BE2C (cell line): ENCODE data around the gene KIF18B.

Experiments used
- DNase-seq: peaks from one replicate; pipeline ENCODE4 v3.0.0-alpha.2; 2020
- H3K27me3 ChIP-seq: fragments of 250-450 bp; sonication (Bioruptor Pico); 2 replicates; pipeline ENCODE4 v1.5.1; 2020; ENCODE audit warnings: mild to moderate bottlenecking
- H3K36me3 ChIP-seq: fragments of 250-450 bp; sonication (Bioruptor Pico); 2 replicates; pipeline ENCODE4 v1.5.1; 2020; ENCODE audit warnings: mild to moderate bottlenecking
- H3K4me1 ChIP-seq: fragments of 250-450 bp; sonication (Bioruptor Pico); 2 replicates; pipeline ENCODE4 v1.5.1; 2020
- H3K4me3 ChIP-seq: 2 replicates; pipeline ENCODE4 v1.5.1; 2011; ENCODE audit warnings: low read depth, low read length
- H3K9me3 ChIP-seq: fragments of 250-450 bp; sonication (Bioruptor Pico); 2 replicates; pipeline ENCODE4 v1.5.1; 2020
- TF ChIP-seq, protein P1 (sequence below): IDR thresholded peaks from 2 replicates; pipeline ENCODE4 v1.5.1; 2012; ENCODE audit warnings: mild to moderate bottlenecking, low read depth, low read length

The KIF18B gene

GRCh38 chr17:44933824-44934744, 13.5 kb downstream of the KIF18B start:
- DNase-seq, result no peak
- H3K36me3 ChIP-seq, result peaks cover 93% of the 10 kb centered on the region

DNA sequence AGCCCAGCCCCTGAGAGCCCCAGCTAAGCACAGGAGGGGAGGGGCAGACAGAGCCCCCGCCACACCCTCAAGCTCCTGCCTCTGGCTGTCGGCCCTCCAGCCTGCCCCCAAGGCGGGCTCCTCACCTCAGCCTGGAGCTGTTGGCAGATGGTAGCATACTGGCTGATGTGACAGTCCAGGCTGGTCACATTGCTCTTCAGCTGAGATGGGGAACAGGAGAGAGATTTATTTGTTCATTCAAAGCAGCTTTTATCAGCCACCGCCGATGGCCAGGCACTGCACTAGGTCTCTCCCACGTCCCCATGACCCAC, 14.8 kb downstream of the KIF18B start:
- TF ChIP-seq, protein P1, sequence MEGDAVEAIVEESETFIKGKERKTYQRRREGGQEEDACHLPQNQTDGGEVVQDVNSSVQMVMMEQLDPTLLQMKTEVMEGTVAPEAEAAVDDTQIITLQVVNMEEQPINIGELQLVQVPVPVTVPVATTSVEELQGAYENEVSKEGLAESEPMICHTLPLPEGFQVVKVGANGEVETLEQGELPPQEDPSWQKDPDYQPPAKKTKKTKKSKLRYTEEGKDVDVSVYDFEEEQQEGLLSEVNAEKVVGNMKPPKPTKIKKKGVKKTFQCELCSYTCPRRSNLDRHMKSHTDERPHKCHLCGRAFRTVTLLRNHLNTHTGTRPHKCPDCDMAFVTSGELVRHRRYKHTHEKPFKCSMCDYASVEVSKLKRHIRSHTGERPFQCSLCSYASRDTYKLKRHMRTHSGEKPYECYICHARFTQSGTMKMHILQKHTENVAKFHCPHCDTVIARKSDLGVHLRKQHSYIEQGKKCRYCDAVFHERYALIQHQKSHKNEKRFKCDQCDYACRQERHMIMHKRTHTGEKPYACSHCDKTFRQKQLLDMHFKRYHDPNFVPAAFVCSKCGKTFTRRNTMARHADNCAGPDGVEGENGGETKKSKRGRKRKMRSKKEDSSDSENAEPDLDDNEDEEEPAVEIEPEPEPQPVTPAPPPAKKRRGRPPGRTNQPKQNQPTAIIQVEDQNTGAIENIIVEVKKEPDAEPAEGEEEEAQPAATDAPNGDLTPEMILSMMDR, result no peak
- peaks cover 6% of the 10 kb centered on the region; the same call in 1 of the 2 replicates for H3K4me1 ChIP-seq
- peaks cover 93% of the 10 kb centered on the region for H3K36me3 ChIP-seq
- H3K4me3 ChIP-seq, result no peak overlapping the region
- H3K27me3 ChIP-seq, result no peaks in the 10 kb centered on the region
- no peak for DNase-seq
- no peaks in the 10 kb centered on the region for H3K9me3 ChIP-seq

More at GRCh38 chr17:44933824-44934744, 13.5 kb downstream of the KIF18B start:
- Histone ChIP-seq H3K9me3 (no peaks in the 10 kb centered on the region), H3K4me1 (peaks cover 6% of the 10 kb centered on the region; the same call in 1 of the 2 replicates), H3K4me3 (no peak overlapping the region), H3K27me3 (no peaks in the 10 kb centered on the region)
- TF ChIP-seq, protein P1, result no peak

- no peaks in the 10 kb centered on the region for H3K27me3 ChIP-seq
- TF ChIP-seq, protein P1, result no peak
- H3K36me3 ChIP-seq, result peaks cover 93% of the 10 kb centered on the region
- H3K4me3 ChIP-seq, result no peak overlapping the region
- DNase-seq, result no peak
- peaks cover 6% of the 10 kb centered on the region; the same call in 1 of the 2 replicates for H3K4me1 ChIP-seq
- H3K9me3 ChIP-seq, result no peaks in the 10 kb centered on the region
Observed at GRCh38 chr17:44932096-44932786, 15.3 kb downstream of the KIF18B start.

DNA sequence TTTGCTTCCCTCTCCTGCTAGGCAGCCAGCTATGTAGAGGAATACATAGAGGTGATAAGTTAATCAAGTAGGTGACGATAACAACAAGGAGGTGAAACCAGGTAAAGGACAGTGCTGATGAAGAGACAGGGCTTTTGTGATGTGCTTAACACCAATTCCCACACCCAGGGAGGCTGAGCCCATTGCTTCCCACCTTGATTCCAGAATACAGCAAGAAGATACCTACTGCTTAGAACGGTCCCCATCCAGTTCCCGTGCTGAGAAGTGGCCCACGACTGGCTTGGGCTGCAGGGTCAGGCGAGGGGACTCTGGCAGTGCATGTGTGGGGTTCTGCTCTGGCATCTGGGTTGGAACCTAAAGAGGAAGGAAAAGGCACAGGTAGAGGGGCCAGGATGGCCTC, 16.2 kb downstream of the KIF18B start:
- Histone ChIP-seq H3K27me3 (no peaks in the 10 kb centered on the region), H3K4me1 (peaks cover 6% of the 10 kb centered on the region; the same call in 1 of the 2 replicates), H3K4me3 (no peak overlapping the region), H3K36me3 (peaks cover 97% of the 10 kb centered on the region), H3K9me3 (no peaks in the 10 kb centered on the region)
- TF ChIP-seq, protein P1, result no peak
- DNase-seq, result no peak

DNA sequence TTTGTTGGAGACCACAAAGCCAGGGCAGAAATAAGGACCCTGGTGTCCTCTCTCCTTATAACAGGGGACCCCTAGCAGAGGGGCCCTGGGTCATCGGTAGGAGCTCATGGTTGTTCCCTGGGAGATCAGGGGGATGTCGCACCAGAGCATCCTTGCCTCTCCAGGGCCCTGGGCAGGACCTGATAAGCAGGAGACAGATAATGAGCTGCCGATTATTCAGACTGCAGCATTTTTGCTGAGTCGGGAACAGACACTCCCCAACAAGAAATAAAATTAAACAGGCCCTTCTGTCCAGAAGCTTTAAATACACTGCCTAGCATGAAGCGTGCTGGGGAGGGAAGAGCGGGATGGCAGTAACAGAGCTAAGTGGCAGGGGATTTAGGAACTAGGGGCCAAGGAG, 16.9 kb downstream of the KIF18B start:
- H3K36me3 ChIP-seq, result peaks cover 98% of the 10 kb centered on the region
- H3K9me3 ChIP-seq, result no peaks in the 10 kb centered on the region
- H3K4me3 ChIP-seq, result no peak overlapping the region
- DNase-seq, result peak; percentile 33
- peaks cover 6% of the 10 kb centered on the region; the same call in 1 of the 2 replicates for H3K4me1 ChIP-seq
- TF ChIP-seq, protein P1, result no peak
- no peaks in the 10 kb centered on the region for H3K27me3 ChIP-seq
